ENCODE results near the gene EPAS1.

EPAS1 gene

GRCh38 chr2:46364797-46365457, 67.7 kb downstream of the EPAS1 start:
- no peak for DNase-seq (ENCODE audit: low read depth)

DNA sequence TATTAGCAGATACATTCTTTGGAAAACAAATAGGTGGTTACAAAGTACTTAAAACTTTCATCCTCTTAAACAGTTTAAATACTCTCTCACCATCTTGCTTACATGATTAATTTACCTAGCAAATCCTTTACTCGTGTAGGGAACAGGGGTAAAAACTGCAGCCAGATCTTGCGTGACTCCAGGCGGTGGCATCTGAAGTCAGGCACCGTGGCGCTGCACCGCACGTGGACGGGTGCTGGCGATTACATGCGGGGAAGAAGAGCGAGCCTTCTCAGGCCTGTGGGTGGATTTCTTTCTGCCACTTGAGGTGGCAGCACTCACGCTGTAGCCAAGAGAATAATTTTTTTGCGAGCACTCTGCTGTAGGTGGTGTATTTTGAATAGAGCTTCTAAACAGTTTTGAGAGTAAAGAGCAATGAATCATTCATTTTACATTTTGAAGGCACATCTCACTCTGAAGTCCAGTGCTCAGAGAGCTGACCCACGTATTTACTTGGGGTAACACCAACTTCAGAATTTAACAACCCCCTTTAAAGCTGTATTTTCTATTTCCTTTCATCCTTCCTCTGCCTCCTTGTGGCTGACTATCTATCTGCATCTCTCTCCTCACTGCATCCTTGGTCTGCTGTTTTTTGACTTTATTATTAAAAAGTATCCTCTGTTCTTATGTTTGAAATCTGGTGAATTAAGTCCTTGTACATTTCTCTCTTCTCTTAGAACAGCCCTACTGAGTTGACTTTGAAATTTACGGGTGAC, 68.9 kb downstream of the EPAS1 start:
- DNase-seq (ENCODE audit: low read depth), result no peak

DNA sequence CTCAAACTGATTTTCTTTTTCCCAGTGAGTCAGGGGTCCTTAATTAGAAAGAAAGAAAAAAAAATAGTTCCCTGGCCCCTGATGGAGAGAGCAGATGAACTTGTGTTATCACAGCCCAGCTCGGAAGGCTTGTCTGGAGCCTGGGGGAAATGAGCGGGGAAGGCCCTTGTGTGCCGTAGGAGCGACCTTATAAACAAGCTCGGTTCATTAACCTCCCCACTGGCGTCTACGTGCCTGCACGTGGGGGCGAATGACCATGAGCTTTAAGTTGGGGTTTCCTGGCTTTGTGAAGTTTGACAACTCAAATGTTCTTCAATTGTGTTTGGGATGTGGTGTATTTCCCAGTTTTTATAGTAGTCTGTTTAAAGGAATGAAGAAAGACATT, 69.5 kb downstream of the EPAS1 start:
- no peak for DNase-seq (ENCODE audit: low read depth)

DNA sequence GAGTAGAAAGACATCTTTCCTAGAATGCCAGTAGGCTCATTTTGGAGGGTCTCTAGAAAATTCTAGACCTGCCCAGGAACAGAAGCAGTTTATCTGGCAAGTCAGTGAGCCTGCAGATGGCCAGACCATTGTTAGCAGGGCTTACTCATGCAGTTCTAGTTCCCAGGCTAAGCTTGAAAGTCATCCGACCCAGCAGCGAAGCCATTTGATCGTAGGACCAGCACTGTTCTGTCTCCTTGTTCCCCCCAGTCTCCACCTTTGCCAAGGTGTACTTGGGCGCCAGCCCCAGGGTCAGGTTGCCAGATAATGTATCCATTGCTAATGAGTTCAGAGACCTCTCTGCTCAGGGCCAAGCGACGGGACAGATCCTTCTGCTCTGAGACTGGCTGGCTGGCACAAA, 70.1 kb downstream of the EPAS1 start:
- no peak for DNase-seq (ENCODE audit: low read depth)

GRCh38 chr2:46368401-46368800, 71.2 kb downstream of the EPAS1 start:
- DNase-seq (ENCODE audit: low read depth), result no peak

DNA sequence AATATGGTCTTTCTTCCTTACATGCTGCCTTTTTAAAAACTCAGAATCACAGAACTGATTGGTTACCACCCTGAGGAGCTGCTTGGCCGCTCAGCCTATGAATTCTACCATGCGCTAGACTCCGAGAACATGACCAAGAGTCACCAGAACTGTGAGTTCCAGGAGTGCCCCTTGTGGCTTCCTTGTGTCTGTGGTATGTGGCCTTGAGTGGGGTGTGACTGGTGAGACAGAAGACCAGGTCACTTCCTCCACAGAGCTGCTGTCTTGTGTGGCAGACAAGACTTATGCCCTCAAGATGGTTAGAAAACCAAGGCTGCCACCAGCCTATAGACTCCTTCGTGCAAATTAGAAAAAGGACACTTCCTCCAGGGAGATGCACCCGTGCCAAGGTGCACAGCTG, 72.6 kb downstream of the EPAS1 start:
- DNase-seq (ENCODE audit: low read depth), result no peak

DNA sequence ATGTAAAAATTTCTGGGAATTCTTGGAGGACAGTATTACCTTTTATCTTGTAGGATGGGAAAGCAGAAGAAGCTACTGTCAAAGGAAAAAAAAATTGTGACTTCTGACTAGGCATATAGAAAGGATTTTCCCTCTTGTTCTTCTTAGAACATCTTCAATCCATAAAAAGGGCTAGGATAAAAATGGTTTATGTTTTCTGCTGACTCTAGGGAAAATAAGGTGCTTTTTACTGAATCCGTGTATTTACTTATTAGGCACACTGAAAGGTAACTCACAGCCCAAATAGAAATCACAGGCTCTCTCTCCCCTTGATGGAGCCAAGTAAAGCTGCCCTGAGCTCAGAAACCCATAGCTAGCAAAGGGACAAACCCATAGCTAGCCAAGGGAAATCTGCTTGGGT, 74.6 kb downstream of the EPAS1 start:
- no peak for DNase-seq (ENCODE audit: low read depth)

GRCh38 chr2:46372475-46372874, 75.3 kb downstream of the EPAS1 start:
- no peak for DNase-seq (ENCODE audit: low read depth)

GRCh38 chr2:46373238-46373637, 76.0 kb downstream of the EPAS1 start:
- DNase-seq (ENCODE audit: low read depth), result no peak

GRCh38 chr2:46375566-46376125, 78.4 kb downstream of the EPAS1 start:
- DNase-seq (ENCODE audit: low read depth), result no peak

GRCh38 chr2:46376586-46376985, 79.4 kb downstream of the EPAS1 start:
- no peak for DNase-seq (ENCODE audit: low read depth)

- DNase-seq (ENCODE audit: low read depth), result no peak
These were observed 79.9 kb downstream of the EPAS1 start for GRCh38 chr2:46377101-46377581.

- no peak for DNase-seq (ENCODE audit: low read depth)
These were observed 80.7 kb downstream of the EPAS1 start for GRCh38 chr2:46377666-46378560.

DNA sequence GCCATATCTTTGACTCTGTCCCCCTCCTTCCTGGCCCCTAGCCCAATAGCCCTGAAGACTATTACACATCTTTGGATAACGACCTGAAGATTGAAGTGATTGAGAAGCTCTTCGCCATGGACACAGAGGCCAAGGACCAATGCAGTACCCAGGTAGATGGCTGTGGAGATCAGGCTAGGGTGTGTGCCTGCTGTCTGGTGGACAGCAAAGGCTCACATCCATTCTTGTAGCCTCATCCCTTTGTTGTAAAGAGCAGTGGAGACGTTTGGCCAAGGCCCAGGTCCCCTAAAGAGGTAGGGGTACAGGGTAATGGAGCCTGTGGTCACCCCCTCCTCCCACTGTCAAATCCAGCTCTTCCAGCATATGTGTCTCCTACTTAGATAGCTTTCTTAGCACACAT, 81.4 kb downstream of the EPAS1 start:
- no peak for DNase-seq (ENCODE audit: low read depth)

- DNase-seq (ENCODE audit: low read depth), result no peak
These were observed 82.2 kb downstream of the EPAS1 start for GRCh38 chr2:46379213-46380037.

GRCh38 chr2:46380038-46380940, 83.1 kb downstream of the EPAS1 start:
- DNase-seq (ENCODE audit: low read depth), result no peak

DNA sequence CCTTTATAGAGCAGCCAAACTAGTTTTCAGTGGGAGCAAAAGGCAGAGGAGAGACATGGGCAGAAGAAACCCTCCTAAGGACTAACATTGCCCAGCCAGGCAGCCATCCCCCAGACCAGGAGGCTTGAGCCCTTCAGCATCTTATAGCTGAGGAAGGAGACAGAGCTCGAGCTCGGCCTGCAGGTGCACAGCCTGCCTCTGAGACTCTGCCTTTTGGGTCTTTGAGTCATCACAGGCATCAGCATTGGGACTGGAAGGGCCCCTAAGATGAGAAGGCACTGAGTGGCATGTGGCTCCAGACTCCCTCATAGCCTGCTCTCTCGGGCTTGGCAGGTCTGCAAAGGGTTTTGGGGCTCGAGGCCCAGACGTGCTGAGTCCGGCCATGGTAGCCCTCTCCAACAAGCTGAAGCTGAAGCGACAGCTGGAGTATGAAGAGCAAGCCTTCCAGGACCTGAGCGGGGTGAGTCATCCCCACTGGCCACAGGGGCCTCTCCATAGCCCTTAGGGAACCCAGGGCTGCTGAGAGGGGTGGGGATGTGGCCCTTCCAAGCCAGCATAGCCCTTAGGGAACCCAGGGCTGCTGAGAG, 84.1 kb downstream of the EPAS1 start:
- DNase-seq (ENCODE audit: low read depth), result no peak

GRCh38 chr2:46381871-46382270, 84.7 kb downstream of the EPAS1 start:
- DNase-seq (ENCODE audit: low read depth), result no peak

DNA sequence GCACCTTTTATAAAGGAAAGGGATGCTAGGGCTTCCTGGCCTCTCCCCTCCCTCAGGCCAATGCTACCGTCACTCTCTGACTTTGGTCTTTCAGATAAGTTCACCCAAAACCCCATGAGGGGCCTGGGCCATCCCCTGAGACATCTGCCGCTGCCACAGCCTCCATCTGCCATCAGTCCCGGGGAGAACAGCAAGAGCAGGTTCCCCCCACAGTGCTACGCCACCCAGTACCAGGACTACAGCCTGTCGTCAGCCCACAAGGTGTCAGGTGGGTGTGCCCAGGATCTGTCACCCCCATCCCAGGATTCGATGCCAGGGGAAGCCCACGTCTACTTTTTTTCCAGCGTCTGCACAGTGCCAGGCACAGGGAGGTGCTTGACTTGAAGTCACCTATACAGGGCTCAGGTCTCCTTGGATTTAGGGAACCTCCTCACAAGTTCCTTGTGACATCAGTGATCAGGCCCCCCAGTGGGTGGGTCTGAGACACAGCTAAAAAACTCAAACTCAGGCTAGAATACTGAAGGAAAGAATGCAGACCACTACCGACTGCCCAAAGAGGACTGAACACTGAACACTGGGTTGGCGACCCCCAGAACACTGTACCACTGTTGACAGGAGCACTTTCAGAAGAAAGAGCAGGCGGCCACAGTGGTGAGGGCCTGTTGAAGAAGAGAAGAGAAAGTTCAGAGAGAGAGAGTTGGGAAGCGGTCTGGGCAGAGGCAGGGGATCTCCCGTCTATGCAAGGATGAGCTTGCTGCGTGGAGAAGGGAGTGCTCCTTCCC, 85.3 kb downstream of the EPAS1 start:
- DNase-seq (ENCODE audit: low read depth), result no peak
